Naive thymus-derived CD4-positive, alpha-beta T cell (primary cell): Measurements from ENCODE around the gene TSHZ1. TPM values are rescaled to one million over a fixed set of nuclear protein-coding genes. Genes with fewer than 3 reads are reported as not detected.
A peak's percentile ranks its signal among the peaks of the same experiment; 100 is the strongest.

Experiments used
- ATAC-seq: fragments of 150-1000 bp; cut with Tn5 transposase; 2 replicates; pipeline ENCODE4 v1.10.0; 2021; ENCODE audit warnings: mild to moderate bottlenecking, moderate library complexity
- CTCF ChIA-PET: fragments of 350-600 bp; sonication (Branson Sonifier 250); formaldehyde crosslinking; loops from one replicate; lab custom pipeline; 2021; ENCODE audit warnings: antibody characterized with exemption; lab: Charles Lee
- POLR2A ChIA-PET: fragments of 350-600 bp; sonication (Branson Sonifier 250); formaldehyde crosslinking; loops from one replicate; lab custom pipeline; 2021; ENCODE audit warnings: antibody characterized with exemption, inconsistent platforms; lab: Charles Lee
- DNase-seq, 9 donors: peaks; one replicate each; pipeline versions ENCODE4 v3.0.0 to v3.0.0-alpha.2; 2020 to 2022; ENCODE audit warnings: mixed read lengths in 1 of 9
- H3K27ac ChIP-seq: one replicate; pipeline ENCODE4 v1.7.0; 2013; ENCODE audit warnings: mild to moderate bottlenecking, low read depth, low read length, moderate library complexity
- H3K27me3 ChIP-seq, 2 donors: one replicate each; pipeline ENCODE4 v1.7.0; 2013; ENCODE audit warnings: low read length in 2 of 2, mild to moderate bottlenecking in 2 of 2, moderate library complexity in 2 of 2; ENCODE audit not compliant: control insufficient read depth in 2 of 2, insufficient read depth in 2 of 2
- H3K36me3 ChIP-seq, 3 experiments: 1 replicate in 2 of 3; 2 replicates in 1 of 3; pipeline ENCODE4 v1.7.0; 2013; ENCODE audit warnings: low read length in 3 of 3, mild to moderate bottlenecking in 3 of 3, moderate library complexity in 1 of 3; ENCODE audit not compliant: insufficient read depth in 3 of 3, control insufficient read depth in 2 of 3
- H3K4me1 ChIP-seq, 2 donors: one replicate each; pipeline ENCODE4 v1.7.0; 2013; ENCODE audit warnings: low read length in 2 of 2, mild to moderate bottlenecking in 2 of 2, moderate library complexity in 1 of 2; ENCODE audit not compliant: control insufficient read depth in 2 of 2, insufficient read depth in 2 of 2
- H3K4me3 ChIP-seq: 2 replicates; pipeline ENCODE4 v1.7.0; 2013; ENCODE audit warnings: mild to moderate bottlenecking, low read length
- H3K9me3 ChIP-seq, 3 experiments: 1 replicate in 2 of 3; 2 replicates in 1 of 3; pipeline ENCODE4 v1.7.0; 2013; ENCODE audit warnings: low read length in 3 of 3; ENCODE audit not compliant: control insufficient read depth in 2 of 3
- H3K27ac Mint-ChIP-seq, 9 donors: one replicate each; pipeline ENCODE4 v1.8.0; 2020 to 2022; ENCODE audit warnings: mixed read lengths in 9 of 9, mild to moderate bottlenecking in 8 of 9, moderate library complexity in 5 of 9, inconsistent platforms in 2 of 9
- H3K27me3 Mint-ChIP-seq, 5 donors: one replicate each; pipeline ENCODE4 v1.8.0; 2021 to 2022; ENCODE audit warnings: mixed read lengths in 5 of 5, mild to moderate bottlenecking in 1 of 5
- H3K36me3 Mint-ChIP-seq, 5 donors: one replicate each; pipeline ENCODE4 v1.8.0; 2020 to 2022; ENCODE audit warnings: mixed read lengths in 5 of 5, mild to moderate bottlenecking in 3 of 5, inconsistent platforms in 1 of 5
- H3K4me1 Mint-ChIP-seq, 7 donors: one replicate each; pipeline ENCODE4 v1.8.0; 2020 to 2022; ENCODE audit warnings: mixed read lengths in 7 of 7, mild to moderate bottlenecking in 3 of 7, inconsistent platforms in 1 of 7
- H3K4me3 Mint-ChIP-seq, 10 donors: one replicate each; pipeline ENCODE4 v1.8.0; 2020 to 2022; ENCODE audit warnings: mild to moderate bottlenecking in 10 of 10, mixed read lengths in 10 of 10, moderate library complexity in 6 of 10, inconsistent platforms in 2 of 10
- H3K9me3 Mint-ChIP-seq, 11 donors: one replicate each; pipeline ENCODE4 v1.8.0; 2020 to 2022; ENCODE audit warnings: mixed read lengths in 11 of 11, mild to moderate bottlenecking in 4 of 11, inconsistent platforms in 1 of 11, moderate library complexity in 1 of 11
- intact Hi-C, 2 donors: fragments of 100-400 bp; cut with micrococcal nuclease; formaldehyde crosslinking; loops; one replicate each; pipeline ENCODE4 v1.15.1; 2023
- polyA plus RNA-seq, 2 donors: library from polyadenylated mRNA; unstranded; fragments of 300-500 nt; fragmentation: Illumina TruSeq; gene quantifications; one replicate each; pipeline ENCODE4 v1.2.3, GENCODE V29; 2021
- total RNA-seq, 6 experiments: library from RNA in 5 of 6; stranded (reverse) in 5 of 6; gene quantifications; 1 replicate in 5 of 6; 2 replicates in 1 of 6; pipeline ENCODE4 v1.2.3 and lab custom pipeline; 2021 to 2026

TSHZ1 gene
- total and polyA plus RNA-seq, 7 experiments from 2014 or later = 4.5 to 33.5 (median 23.4) TPM

DNA sequence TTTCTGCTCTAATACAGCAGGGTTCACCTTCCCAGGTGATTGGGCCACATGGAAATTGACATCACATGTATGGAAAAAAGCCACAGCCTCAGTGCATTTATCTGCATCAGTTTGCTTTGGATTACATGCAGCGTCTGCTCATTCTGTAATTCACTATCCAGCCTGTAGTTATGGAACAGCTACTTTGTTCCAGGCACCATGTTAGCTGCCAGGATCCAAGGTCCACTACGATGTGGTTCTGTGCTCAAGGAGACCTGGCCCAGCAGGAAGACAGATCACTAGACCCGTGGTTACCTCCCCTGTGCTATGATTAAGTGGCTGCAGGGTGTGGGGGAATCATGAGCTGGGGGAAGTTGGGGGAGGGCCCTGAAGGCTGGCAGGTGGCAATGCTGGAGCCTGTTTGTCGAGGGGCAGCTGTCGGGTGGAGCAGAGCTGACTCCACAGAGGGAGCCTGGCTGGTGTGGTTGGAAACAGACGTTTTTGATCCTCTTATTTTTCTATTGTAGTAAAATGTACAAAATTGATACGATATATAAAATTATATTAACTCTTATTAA is 58.6 kb downstream of the TSHZ1 start:
- POLR2A ChIA-PET = no interaction called here
- H3K27ac Mint-ChIP-seq = peak overlapping the region in 2 of 9 donors; percentile 15 to 38
- intact Hi-C loops = no loop called here
- H3K27me3 Mint-ChIP-seq = no peaks in the 10 kb centered on the region
- Histone ChIP-seq H3K27me3 (no peaks in the 10 kb centered on the region), H3K27ac (no peak overlapping the region), H3K4me1 (peaks cover 0 to 10% of the 10 kb centered on the region in 2 donors), H3K4me3 (no peak overlapping the region), H3K36me3 (no peaks in the 10 kb centered on the region), H3K9me3 (no peaks in the 10 kb centered on the region)
- DNase-seq (no peak), ATAC-seq (no peak)
- peaks cover 11 to 95% (median 88%) of the 10 kb centered on the region in 7 donors for H3K4me1 Mint-ChIP-seq
- H3K4me3 Mint-ChIP-seq = no peak overlapping the region
- no peaks in the 10 kb centered on the region for H3K9me3 Mint-ChIP-seq
- CTCF ChIA-PET = no interaction called here
- H3K36me3 Mint-ChIP-seq = peaks cover 0 to 16% (median 0%) of the 10 kb centered on the region in 5 donors

- H3K27ac ChIP-seq = no peak overlapping the region
- ChIA-PET POLR2A (no interaction called here), CTCF (no interaction called here)
- Mint-ChIP-seq H3K4me1 (peaks cover 11 to 95% (median 88%) of the 10 kb centered on the region in 7 donors), H3K27me3 (no peaks in the 10 kb centered on the region), H3K36me3 (peaks cover 0 to 16% (median 0%) of the 10 kb centered on the region in 5 donors), H3K9me3 (no peaks in the 10 kb centered on the region), H3K27ac (peak overlapping the region in 2 of 9 donors; percentile 15 to 66), H3K4me3 (no peak overlapping the region)
- DNase-seq (no peak), ATAC-seq (no peak)
- H3K4me3 ChIP-seq = no peak overlapping the region
- no peaks in the 10 kb centered on the region for H3K9me3 ChIP-seq
- H3K27me3 ChIP-seq = no peaks in the 10 kb centered on the region
- intact Hi-C loops = no loop called here
- H3K36me3 ChIP-seq = no peaks in the 10 kb centered on the region
- peaks cover 0 to 10% of the 10 kb centered on the region in 2 donors for H3K4me1 ChIP-seq
Measured at GRCh38 chr18:75269696-75270095, 59.1 kb downstream of the TSHZ1 start.

GRCh38 chr18:75271952-75272351 is 61.4 kb downstream of the TSHZ1 start:
- Mint-ChIP-seq H3K4me1 (peaks cover 18 to 96% (median 91%) of the 10 kb centered on the region in 7 donors), H3K9me3 (no peaks in the 10 kb centered on the region), H3K27ac (peak overlapping the region in 2 of 9 donors; percentile 8 to 13), H3K27me3 (no peaks in the 10 kb centered on the region), H3K36me3 (peaks cover 0 to 15% (median 0%) of the 10 kb centered on the region in 5 donors), H3K4me3 (peak overlapping the region in 4 of 10 donors; percentile 14 to 62 (median 44))
- H3K27ac ChIP-seq = no peak overlapping the region
- no peaks in the 10 kb centered on the region for H3K27me3 ChIP-seq
- no peaks in the 10 kb centered on the region for H3K9me3 ChIP-seq
- no peaks in the 10 kb centered on the region for H3K36me3 ChIP-seq
- CTCF ChIA-PET = no interaction called here
- DNase-seq = no peak
- ATAC-seq = no peak
- H3K4me1 ChIP-seq = peaks cover 0 to 9% of the 10 kb centered on the region in 2 donors
- H3K4me3 ChIP-seq = no peak overlapping the region
- intact Hi-C loops = no loop called here
- POLR2A ChIA-PET = no interaction called here

GRCh38 chr18:75273817-75274216 is 63.2 kb downstream of the TSHZ1 start:
- CTCF ChIA-PET = no interaction called here
- peaks cover 0 to 9% of the 10 kb centered on the region in 2 donors for H3K4me1 ChIP-seq
- no peaks in the 10 kb centered on the region for H3K27me3 ChIP-seq
- intact Hi-C loops = no loop called here
- no peak overlapping the region for H3K4me3 ChIP-seq
- POLR2A ChIA-PET = interaction anchor here (0.8 kb wide), 1 partner anchor 61 kb away, joined by 3 read pairs; no protein-coding TSS in a partner anchor
- H3K36me3 Mint-ChIP-seq = peaks cover 0 to 15% (median 0%) of the 10 kb centered on the region in 5 donors
- H3K36me3 ChIP-seq = no peaks in the 10 kb centered on the region
- H3K27me3 Mint-ChIP-seq = no peaks in the 10 kb centered on the region
- no peaks in the 10 kb centered on the region for H3K9me3 ChIP-seq
- peaks cover 16 to 93% (median 83%) of the 10 kb centered on the region in 7 donors for H3K4me1 Mint-ChIP-seq
- H3K27ac ChIP-seq = no peak overlapping the region
- H3K9me3 Mint-ChIP-seq = no peaks in the 10 kb centered on the region
- DNase-seq (no peak), ATAC-seq (no peak)
- H3K4me3 Mint-ChIP-seq = no peak overlapping the region
- peak overlapping the region in 2 of 9 donors; percentile 13 to 51 for H3K27ac Mint-ChIP-seq

- Histone ChIP-seq H3K27me3 (no peaks in the 10 kb centered on the region), H3K4me3 (no peak overlapping the region), H3K36me3 (no peaks in the 10 kb centered on the region), H3K9me3 (no peaks in the 10 kb centered on the region), H3K27ac (no peak overlapping the region), H3K4me1 (peaks cover 0 to 5% of the 10 kb centered on the region in 2 donors)
- Mint-ChIP-seq H3K36me3 (peaks cover 0 to 20% (median 0%) of the 10 kb centered on the region in 5 donors), H3K27ac (no peak overlapping the region), H3K9me3 (no peaks in the 10 kb centered on the region), H3K4me3 (peak overlapping the region in 2 of 10 donors; percentile 4 to 30), H3K27me3 (no peaks in the 10 kb centered on the region), H3K4me1 (peaks cover 16 to 93% (median 82%) of the 10 kb centered on the region in 7 donors)
- ATAC-seq = no peak
- DNase-seq = no peak
- POLR2A ChIA-PET = no interaction called here
- CTCF ChIA-PET = no interaction called here
- intact Hi-C loops = no loop called here
Measured at GRCh38 chr18:75275226-75275625, 64.6 kb downstream of the TSHZ1 start.

- Histone ChIP-seq H3K27ac (no peak overlapping the region), H3K4me1 (peaks cover 0 to 5% of the 10 kb centered on the region in 2 donors), H3K9me3 (no peaks in the 10 kb centered on the region), H3K27me3 (no peaks in the 10 kb centered on the region), H3K36me3 (no peaks in the 10 kb centered on the region), H3K4me3 (no peak overlapping the region)
- ATAC-seq (peak; percentile 36), DNase-seq (peak in 1 of 9 donors; percentile 6)
- ChIA-PET POLR2A (no interaction called here), CTCF (no interaction called here)
- intact Hi-C loops = no loop called here
- no peaks in the 10 kb centered on the region for H3K9me3 Mint-ChIP-seq
- H3K36me3 Mint-ChIP-seq = peaks cover 0 to 30% (median under 1%) of the 10 kb centered on the region in 5 donors
- peak overlapping the region in 8 of 9 donors; percentile 15 to 87 (median 64) for H3K27ac Mint-ChIP-seq
- H3K27me3 Mint-ChIP-seq = no peaks in the 10 kb centered on the region
- peaks cover 13 to 91% (median 77%) of the 10 kb centered on the region in 7 donors for H3K4me1 Mint-ChIP-seq
- H3K4me3 Mint-ChIP-seq = peak overlapping the region in 5 of 10 donors; percentile 23 to 55 (median 47)
Measured at GRCh38 chr18:75276818-75277609, 66.4 kb downstream of the TSHZ1 start.
